AG04449 (cell line): ENCODE measurements around the gene FAM20C.
"Not testable (repeated sequence)": the region's sequence is repeated elsewhere in the genome, so short reads cannot be mapped to it uniquely, and the experiment has no call there.

Experiments
- CTCF ChIA-PET: fragments of 350-600 bp; formaldehyde crosslinking; extraction: SDS; loops from one replicate; lab custom pipeline; 2021; ENCODE audit warnings: antibody characterized with exemption; lab: Yijun Ruan, JAX
- POLR2A ChIA-PET: fragments of 400-600, 350-600 bp; formaldehyde crosslinking; extraction: SDS; loops from one replicate; lab custom pipeline; 2020; ENCODE audit warnings: antibody characterized with exemption, inconsistent platforms; lab: Yijun Ruan, JAX
- DNase-seq: peaks from one replicate; pipeline ENCODE4 v3.0.0-alpha.2; 2010; ENCODE audit warnings: low read depth, low spot score
- H3K4me3 ChIP-seq: 2 replicates; pipeline ENCODE4 v1.5.1; 2011; ENCODE audit warnings: low read depth, mild to moderate bottlenecking, control low read depth, low read length
- TF ChIP-seq, protein P1 (sequence below): IDR thresholded peaks from one replicate; pipeline ENCODE4 v1.5.1; 2011; ENCODE audit warnings: mild to moderate bottlenecking, moderate library complexity, low read length, control low read depth, inconsistent platforms; ENCODE audit not compliant: insufficient read depth; ENCODE audit errors: missing control alignments

Gene FAM20C

DNA sequence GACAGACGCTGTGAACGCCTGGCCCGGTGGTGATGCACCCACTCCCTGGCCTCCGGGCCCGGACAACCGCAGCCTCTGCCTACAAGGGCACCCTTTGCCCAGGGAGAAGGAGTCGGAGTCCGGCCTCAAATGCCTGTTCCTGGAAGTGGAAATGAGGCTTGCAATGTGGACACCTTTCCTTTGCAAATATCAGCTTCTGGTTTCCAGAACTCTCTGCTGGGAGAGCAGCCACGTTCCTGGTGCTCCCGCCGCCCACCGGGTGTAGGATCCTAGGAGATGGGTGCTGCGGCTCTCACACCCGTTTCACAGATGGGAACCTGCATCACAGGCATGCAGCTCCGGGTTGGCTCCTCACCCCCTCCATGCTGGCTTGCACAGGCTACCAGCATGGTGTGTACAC lies 100.5 kb downstream of the FAM20C start:
- POLR2A ChIA-PET = no interaction called here
- TF ChIP-seq, protein P1, sequence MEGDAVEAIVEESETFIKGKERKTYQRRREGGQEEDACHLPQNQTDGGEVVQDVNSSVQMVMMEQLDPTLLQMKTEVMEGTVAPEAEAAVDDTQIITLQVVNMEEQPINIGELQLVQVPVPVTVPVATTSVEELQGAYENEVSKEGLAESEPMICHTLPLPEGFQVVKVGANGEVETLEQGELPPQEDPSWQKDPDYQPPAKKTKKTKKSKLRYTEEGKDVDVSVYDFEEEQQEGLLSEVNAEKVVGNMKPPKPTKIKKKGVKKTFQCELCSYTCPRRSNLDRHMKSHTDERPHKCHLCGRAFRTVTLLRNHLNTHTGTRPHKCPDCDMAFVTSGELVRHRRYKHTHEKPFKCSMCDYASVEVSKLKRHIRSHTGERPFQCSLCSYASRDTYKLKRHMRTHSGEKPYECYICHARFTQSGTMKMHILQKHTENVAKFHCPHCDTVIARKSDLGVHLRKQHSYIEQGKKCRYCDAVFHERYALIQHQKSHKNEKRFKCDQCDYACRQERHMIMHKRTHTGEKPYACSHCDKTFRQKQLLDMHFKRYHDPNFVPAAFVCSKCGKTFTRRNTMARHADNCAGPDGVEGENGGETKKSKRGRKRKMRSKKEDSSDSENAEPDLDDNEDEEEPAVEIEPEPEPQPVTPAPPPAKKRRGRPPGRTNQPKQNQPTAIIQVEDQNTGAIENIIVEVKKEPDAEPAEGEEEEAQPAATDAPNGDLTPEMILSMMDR = no peak
- no peak for DNase-seq
- H3K4me3 ChIP-seq = no peak overlapping the region
- CTCF ChIA-PET = interaction anchor here (1.9 kb wide), 1 partner anchor 29 kb away, joined by 4 read pairs; no protein-coding TSS in a partner anchor

DNA sequence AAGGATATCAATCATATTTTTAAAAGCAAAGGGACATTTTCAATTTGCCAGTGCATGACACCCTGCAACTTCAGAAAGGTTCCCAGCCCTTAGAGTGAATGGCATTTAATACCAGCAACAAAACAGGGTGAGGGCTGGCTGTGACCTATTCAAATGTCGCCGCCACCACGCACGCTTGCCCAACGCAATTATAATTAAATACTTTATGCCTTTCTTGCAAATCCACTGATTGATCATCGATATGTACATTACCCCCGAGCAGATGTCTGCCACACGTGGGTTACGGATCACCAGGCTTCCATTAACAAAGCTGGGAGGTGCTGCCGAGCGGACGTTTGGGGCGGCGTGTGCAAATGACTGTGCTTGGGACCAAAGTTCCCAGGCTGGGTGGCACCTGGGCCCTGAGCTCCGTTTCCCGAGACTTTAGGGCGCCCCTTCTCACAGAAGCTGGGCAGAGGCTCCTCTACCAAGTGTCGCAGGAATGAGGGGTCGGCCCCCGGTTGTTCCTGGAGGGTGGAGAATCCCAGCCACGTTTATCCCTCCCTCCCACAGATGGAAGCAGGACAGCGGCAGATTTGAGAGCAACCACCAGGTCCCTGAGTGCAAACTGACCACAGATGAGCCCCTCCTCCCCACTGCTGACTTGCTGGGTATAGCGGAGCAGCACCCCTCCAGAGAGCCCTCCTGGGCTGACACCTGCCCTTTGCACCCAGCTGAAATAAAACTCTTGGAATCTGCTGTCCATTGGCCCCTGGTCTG lies 101.5 kb downstream of the FAM20C start:
- ChIA-PET CTCF (interaction anchor here (1.0 kb wide), 1 partner anchor 474 kb away, joined by 3 read pairs; no protein-coding TSS in a partner anchor), POLR2A (no interaction called here)
- TF ChIP-seq, protein P1 = no peak
- DNase-seq = no peak
- no peak overlapping the region for H3K4me3 ChIP-seq

DNA sequence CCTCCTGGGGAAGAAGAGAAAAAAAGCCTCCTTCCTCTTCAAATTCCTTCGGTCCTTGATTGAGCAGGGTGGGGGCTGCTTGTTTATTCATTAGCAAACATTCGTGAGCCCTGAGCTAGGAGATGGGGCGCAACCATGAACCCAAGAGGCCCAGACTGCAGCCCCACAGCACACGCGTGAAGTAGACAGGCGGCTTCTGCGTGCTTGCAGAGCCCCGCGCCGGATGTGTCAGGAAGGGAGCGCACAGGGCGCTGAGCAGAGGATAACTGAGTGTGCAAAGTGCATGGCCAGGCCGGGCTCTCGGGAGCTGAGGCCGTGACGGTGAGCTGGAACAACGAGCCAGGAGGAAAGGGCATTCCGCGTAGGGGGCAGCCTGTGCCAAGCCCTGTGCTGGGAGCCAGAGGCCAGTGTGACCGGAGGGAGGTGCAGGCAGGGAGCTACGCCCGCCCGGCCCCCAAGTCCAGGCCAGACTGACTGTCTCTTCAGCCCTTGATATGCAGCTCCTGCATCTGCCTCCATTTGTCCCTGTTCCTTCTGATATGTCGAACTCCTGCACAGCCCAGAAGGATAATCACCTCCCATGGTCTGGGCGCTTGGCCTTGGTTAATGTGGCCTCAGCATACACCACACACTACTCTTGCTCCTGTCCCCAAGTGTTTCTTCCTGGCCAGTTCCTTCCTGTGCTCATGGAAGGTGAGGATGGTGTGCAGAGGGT lies 102.2 kb downstream of the FAM20C start:
- H3K4me3 ChIP-seq = no peak overlapping the region
- TF ChIP-seq, protein P1 = no peak
- CTCF ChIA-PET = interaction anchor here (1.0 kb wide), 1 partner anchor 473 kb away, joined by 3 read pairs; no protein-coding TSS in a partner anchor
- no peak for DNase-seq
- POLR2A ChIA-PET = no interaction called here

DNA sequence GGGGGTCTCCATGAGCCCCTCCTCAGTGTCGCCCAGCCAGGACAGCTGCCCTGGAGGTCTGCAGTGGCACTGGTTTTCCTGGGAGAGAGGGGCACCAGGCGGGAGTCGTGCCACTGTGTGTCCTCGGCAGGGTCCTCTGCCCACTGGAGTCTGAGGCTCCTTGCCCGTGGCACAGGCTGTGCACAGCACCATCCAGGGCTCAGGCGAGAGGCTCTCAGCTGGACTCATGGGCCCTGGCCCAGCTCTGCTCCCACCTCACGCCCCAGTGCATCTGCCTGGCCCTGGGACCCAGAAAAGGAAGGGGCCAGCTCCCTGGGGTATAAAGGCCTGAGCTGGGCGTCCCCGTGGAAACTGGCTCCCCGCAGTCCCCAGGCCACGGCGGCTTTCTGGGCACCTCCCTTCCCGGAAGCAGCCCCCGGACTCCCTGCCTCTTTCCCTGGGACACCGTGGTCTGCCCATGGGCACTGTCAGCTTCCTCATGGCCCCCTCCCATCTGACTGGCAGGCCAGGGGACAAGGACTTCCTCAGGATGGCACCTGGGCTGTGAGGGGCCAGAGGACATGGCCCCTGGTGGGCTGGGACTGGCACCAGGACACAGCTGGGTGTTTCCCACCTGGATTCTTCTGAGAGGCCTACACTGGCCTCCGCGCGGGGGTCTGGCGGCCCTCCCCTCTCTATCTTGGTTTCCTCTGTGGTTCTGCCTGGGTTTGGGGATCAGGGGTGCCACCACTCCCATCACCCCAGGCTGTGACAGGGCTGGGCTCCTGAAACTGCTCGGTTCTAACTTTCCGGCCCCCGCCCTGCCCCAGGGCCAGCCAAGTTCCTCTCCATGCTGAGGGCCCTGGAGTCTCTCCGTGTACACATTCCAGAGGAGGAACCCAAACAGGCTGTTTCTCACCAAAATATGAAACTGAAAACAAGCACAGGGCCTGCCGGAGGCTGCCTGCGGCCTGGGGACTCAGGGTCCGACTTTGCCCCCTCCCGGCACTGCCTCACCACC lies 103.1 kb downstream of the FAM20C start:
- no peak for DNase-seq
- TF ChIP-seq, protein P1 = no peak
- POLR2A ChIA-PET = no interaction called here
- CTCF ChIA-PET = no interaction called here
- no peak overlapping the region for H3K4me3 ChIP-seq

DNA sequence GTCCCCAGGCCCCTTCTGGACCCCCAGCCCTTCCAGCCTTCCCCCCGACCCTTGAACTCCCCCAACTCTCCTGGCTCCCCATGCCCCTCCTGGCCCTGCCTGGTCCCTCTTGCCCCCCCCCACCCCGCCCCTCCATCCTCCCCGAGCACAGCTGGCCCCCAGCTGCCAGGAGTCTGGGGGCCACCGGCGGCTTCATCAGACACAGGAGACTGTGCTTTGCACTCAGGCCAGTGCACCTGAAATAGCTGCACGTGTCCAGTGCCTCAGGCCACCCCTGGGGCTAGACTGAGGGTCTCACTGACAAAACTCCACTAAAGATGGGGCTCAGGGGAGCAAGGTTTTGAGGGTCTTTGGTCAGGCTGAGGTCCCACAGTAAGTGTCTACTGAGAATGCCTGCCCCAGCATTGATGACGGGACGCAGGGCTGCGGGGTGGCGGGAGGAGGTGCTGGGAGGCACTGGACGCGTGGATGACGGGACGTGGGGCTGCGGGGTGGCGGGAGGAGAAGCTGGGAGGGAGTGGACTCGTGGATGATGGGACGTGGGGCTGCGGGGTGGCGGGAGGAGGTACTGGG lies 104.1 kb downstream of the FAM20C start:
- DNase-seq = no peak
- TF ChIP-seq, protein P1 = no peak
- POLR2A ChIA-PET = interaction anchor here (0.6 kb wide), 1 partner anchor 842 kb away, joined by 3 read pairs; no protein-coding TSS in a partner anchor
- H3K4me3 ChIP-seq = no peak overlapping the region
- CTCF ChIA-PET = no interaction called here

DNA sequence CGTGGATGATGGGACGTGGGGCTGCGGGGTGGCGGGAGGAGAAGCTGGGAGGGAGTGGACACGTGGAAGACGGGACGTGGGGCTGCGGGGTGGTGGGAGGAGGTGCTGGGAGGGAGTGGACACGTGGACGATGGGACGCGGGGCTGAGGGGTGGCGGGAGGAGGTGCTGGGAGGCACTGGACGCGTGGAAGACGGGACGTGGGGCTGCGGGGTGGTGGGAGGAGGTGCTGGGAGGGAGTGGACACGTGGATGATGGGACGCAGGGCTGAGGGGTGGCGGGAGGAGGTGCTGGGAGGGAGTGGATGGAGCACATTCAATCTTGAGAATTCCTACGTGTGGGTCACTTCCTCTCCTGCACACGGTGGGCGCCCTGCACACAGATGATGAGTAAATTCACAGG lies 104.8 kb downstream of the FAM20C start:
- POLR2A ChIA-PET = interaction anchor here (0.6 kb wide), 1 partner anchor 841 kb away, joined by 3 read pairs; no protein-coding TSS in a partner anchor
- DNase-seq, H3K4me3 ChIP-seq, CTCF ChIA-PET: not testable (repeated sequence)
